Measurements from ENCODE around the gene FBXW7.

DNA sequence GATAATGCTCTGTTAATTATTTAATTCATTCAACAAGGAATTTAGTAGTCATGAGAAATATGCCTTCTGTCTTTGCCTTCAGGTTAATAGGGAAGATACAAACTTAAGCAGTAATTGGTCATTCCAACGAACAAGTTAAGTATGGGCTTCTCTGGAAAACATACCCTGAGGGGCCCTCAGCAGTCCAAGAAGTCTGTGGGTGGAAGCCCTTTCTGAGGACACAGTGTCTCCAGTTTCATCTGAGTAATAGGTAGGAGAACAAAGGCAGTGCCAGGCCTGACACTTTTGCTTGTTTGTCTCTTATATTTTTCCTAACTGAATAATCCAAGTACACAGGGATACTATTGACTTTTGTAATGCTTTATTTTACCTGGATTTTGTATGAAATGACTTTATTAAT is 262.5 kb downstream of the FBXW7 start:
- TF ChIP-seq, protein P1, sequence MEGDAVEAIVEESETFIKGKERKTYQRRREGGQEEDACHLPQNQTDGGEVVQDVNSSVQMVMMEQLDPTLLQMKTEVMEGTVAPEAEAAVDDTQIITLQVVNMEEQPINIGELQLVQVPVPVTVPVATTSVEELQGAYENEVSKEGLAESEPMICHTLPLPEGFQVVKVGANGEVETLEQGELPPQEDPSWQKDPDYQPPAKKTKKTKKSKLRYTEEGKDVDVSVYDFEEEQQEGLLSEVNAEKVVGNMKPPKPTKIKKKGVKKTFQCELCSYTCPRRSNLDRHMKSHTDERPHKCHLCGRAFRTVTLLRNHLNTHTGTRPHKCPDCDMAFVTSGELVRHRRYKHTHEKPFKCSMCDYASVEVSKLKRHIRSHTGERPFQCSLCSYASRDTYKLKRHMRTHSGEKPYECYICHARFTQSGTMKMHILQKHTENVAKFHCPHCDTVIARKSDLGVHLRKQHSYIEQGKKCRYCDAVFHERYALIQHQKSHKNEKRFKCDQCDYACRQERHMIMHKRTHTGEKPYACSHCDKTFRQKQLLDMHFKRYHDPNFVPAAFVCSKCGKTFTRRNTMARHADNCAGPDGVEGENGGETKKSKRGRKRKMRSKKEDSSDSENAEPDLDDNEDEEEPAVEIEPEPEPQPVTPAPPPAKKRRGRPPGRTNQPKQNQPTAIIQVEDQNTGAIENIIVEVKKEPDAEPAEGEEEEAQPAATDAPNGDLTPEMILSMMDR (IDR thresholded peaks at IDR 0.05): no peak
- TF ChIP-seq POLR2AphosphoS5 (IDR thresholded peaks at IDR 0.05): no peak

All from sigmoid colon (tissue), 4 donors.